ENCODE data around the gene ATAD1.

The ATAD1 gene

GRCh38 chr10:87713707-87714106, 104.3 kb downstream of the ATAD1 start:
- no peak for DNase-seq (ENCODE audit: low spot score)

DNA sequence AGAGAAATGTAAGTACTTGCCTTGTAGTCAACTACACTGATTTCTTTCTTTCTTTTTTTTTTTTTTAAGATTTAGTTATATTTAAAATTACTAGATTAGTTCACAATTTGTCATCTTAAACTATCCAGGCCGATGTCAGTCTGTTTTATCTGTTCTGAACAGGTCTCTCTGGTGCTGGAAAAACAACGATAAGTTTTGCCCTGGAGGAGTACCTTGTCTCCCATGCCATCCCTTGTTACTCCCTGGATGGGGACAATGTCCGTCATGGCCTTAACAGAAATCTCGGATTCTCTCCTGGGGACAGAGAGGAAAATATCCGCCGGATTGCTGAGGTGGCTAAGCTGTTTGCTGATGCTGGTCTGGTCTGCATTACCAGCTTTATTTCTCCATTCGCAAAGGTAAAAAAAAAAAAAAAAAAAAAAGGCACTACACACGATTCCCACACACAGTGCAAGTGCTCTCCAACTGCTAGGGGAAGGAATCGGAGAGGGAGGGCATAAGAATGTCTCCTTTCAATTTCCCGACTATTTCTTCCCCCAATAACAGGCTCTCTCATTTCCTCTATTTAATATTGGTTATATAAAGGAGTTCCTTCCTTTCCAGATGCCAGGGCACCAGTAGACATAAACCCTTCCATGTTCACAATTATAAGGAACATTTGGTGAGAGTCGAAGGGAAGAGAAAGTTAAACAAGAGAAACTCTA, 105.0 kb downstream of the ATAD1 start:
- no peak for DNase-seq (ENCODE audit: low spot score)

- DNase-seq (ENCODE audit: low spot score): no peak
These were observed 110.8 kb downstream of the ATAD1 start for GRCh38 chr10:87707254-87707653.

DNA sequence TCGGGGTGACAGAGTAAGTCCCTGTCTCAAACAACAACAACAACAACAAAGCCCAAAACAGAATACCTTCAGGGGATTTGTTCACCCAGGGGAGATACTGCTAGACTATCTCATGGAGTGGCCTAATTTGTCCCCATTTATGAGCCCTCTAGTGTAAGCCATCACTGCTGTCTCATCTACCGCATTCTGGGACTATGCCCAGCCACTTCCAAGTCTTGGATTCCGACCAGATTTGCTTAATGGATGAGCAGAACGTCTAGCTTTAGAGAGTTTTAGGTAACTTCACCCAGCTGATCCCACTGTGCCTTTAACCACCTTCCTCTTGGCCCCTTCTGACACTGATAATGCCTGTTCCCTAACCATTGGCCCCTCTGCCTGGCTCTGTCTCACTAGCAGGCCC, 111.3 kb downstream of the ATAD1 start:
- no peak for DNase-seq (ENCODE audit: low spot score)

GRCh38 chr10:87705339-87705738, 112.7 kb downstream of the ATAD1 start:
- DNase-seq (ENCODE audit: low spot score): no peak

- no peak for DNase-seq (ENCODE audit: low spot score)
These were observed 114.3 kb downstream of the ATAD1 start for GRCh38 chr10:87703771-87704170.

- no peak for DNase-seq (ENCODE audit: low spot score)
These were observed 115.1 kb downstream of the ATAD1 start for GRCh38 chr10:87702973-87703294.

DNA sequence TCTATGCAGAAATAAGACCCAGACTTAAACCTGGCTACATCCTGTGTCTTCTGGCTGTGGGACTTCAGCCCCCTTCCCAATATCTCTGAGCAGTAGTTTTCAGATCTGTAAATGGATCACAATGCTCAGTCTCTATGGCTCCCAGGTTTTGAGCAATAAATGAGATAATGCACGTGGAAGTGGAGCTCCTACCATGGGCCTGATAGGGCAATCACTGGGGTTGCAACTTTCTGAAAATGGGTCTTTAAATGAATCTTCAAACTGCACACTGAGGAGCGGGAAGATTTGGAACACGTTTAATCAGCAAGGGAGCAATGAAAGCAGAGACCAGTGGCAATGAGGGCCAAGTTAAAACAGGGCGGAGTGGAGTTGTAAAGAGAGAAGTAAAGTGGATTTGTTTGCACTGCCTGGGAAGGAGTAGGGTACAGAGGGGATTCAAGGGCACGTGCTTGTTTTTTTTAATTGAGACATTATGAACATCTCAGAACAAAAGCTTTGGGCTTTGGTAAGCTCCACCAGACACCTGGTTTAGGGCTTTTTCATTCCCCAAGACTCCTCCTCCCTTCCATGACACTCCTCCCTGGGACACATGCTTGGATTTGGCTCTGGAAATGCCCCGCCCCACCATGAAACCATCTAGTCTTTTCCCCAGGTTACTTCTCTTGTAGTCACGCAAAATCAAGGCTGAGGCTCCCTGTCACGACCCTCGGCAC, 115.6 kb downstream of the ATAD1 start:
- no peak for DNase-seq (ENCODE audit: low spot score)
